Neural crest cell (in vitro differentiated cells): ENCODE measurements around the gene TNS3. TPM values are rescaled to one million over a fixed set of nuclear protein-coding genes. Genes with fewer than 3 reads are reported as not detected.
A peak's percentile ranks its signal among the peaks of the same experiment; 100 is the strongest.

Experiments
- DNase-seq: peaks from one replicate; pipeline ENCODE4 v3.0.0; 2021; ENCODE audit warnings: low read depth, mixed read lengths, low spot score
- H3K27ac Mint-ChIP-seq: one replicate; pipeline ENCODE4 v1.8.0; 2021; ENCODE audit warnings: mild to moderate bottlenecking, mixed read lengths; ENCODE audit not compliant: unreplicated experiment
- H3K27me3 Mint-ChIP-seq: 2 replicates; pipeline ENCODE4 v1.8.0; 2021; ENCODE audit warnings: low read depth, mild to moderate bottlenecking, mixed read lengths
- H3K36me3 Mint-ChIP-seq: 2 replicates; pipeline ENCODE4 v1.8.0; 2021; ENCODE audit warnings: low read depth, mild to moderate bottlenecking, mixed read lengths
- H3K4me1 Mint-ChIP-seq: 2 replicates; pipeline ENCODE4 v1.8.0; 2021; ENCODE audit warnings: mixed read lengths
- H3K4me3 Mint-ChIP-seq: one replicate; pipeline ENCODE4 v1.8.0; 2021; ENCODE audit warnings: mild to moderate bottlenecking, mixed read lengths
- H3K9me3 Mint-ChIP-seq: 2 replicates; pipeline ENCODE4 v1.8.0; 2021; ENCODE audit warnings: mixed read lengths
- total RNA-seq: library from RNA; stranded (reverse); gene quantifications from 2 replicates; pipeline ENCODE4 v1.2.1, GENCODE V29; 2021
- TF ChIP-seq, protein P1 (sequence below): fragments of 200-600 bp; sonication (generic); conservative IDR thresholded peaks from 2 replicates; pipeline ENCODE4 v1.5.0; 2021; ENCODE audit warnings: antibody characterized with exemption, mild to moderate bottlenecking

Gene TNS3
- total RNA-seq, 1 donor from 2014 or later = 26.4 TPM

GRCh38 chr7:47358357-47358756, 223.6 kb downstream of the TNS3 start:
- DNase-seq = no peak
- Mint-ChIP-seq H3K4me1 (peaks cover 19% of the 10 kb centered on the region), H3K27ac (peak overlapping the region; percentile 35), H3K36me3 (no peaks in the 10 kb centered on the region), H3K4me3 (no peak overlapping the region), H3K9me3 (no peaks in the 10 kb centered on the region), H3K27me3 (no peaks in the 10 kb centered on the region)
- TF ChIP-seq, protein P1, sequence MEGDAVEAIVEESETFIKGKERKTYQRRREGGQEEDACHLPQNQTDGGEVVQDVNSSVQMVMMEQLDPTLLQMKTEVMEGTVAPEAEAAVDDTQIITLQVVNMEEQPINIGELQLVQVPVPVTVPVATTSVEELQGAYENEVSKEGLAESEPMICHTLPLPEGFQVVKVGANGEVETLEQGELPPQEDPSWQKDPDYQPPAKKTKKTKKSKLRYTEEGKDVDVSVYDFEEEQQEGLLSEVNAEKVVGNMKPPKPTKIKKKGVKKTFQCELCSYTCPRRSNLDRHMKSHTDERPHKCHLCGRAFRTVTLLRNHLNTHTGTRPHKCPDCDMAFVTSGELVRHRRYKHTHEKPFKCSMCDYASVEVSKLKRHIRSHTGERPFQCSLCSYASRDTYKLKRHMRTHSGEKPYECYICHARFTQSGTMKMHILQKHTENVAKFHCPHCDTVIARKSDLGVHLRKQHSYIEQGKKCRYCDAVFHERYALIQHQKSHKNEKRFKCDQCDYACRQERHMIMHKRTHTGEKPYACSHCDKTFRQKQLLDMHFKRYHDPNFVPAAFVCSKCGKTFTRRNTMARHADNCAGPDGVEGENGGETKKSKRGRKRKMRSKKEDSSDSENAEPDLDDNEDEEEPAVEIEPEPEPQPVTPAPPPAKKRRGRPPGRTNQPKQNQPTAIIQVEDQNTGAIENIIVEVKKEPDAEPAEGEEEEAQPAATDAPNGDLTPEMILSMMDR = no peak

- H3K36me3 Mint-ChIP-seq = no peaks in the 10 kb centered on the region
- no peaks in the 10 kb centered on the region for H3K27me3 Mint-ChIP-seq
- no peaks in the 10 kb centered on the region for H3K9me3 Mint-ChIP-seq
- no peak for DNase-seq
- no peak overlapping the region for H3K4me3 Mint-ChIP-seq
- TF ChIP-seq, protein P1 = no peak
- H3K27ac Mint-ChIP-seq = no peak overlapping the region
- peaks cover 20% of the 10 kb centered on the region for H3K4me1 Mint-ChIP-seq
Observed at GRCh38 chr7:47357863-47358262, 224.0 kb downstream of the TNS3 start.

- Mint-ChIP-seq H3K36me3 (no peaks in the 10 kb centered on the region), H3K9me3 (no peaks in the 10 kb centered on the region), H3K4me3 (no peak overlapping the region), H3K27ac (no peak overlapping the region), H3K27me3 (no peaks in the 10 kb centered on the region), H3K4me1 (peaks cover 20% of the 10 kb centered on the region)
- DNase-seq = no peak
- TF ChIP-seq, protein P1 = no peak
Observed at GRCh38 chr7:47357361-47357760, 224.6 kb downstream of the TNS3 start.

- Mint-ChIP-seq H3K27me3 (no peaks in the 10 kb centered on the region), H3K4me3 (no peak overlapping the region), H3K36me3 (no peaks in the 10 kb centered on the region), H3K4me1 (peaks cover 22% of the 10 kb centered on the region), H3K27ac (no peak overlapping the region), H3K9me3 (no peaks in the 10 kb centered on the region)
- TF ChIP-seq, protein P1 = no peak
- DNase-seq = no peak
Observed at GRCh38 chr7:47356261-47356660, 225.7 kb downstream of the TNS3 start.

- TF ChIP-seq, protein P1 = no peak
- no peak overlapping the region for H3K27ac Mint-ChIP-seq
Observed at GRCh38 chr7:47355684-47356083, 226.2 kb downstream of the TNS3 start.

More at GRCh38 chr7:47355684-47356083, 226.2 kb downstream of the TNS3 start:
- DNase-seq = no peak
- Mint-ChIP-seq H3K27me3 (no peaks in the 10 kb centered on the region), H3K4me1 (peaks cover 28% of the 10 kb centered on the region), H3K4me3 (no peak overlapping the region), H3K36me3 (no peaks in the 10 kb centered on the region), H3K9me3 (no peaks in the 10 kb centered on the region)
